Ascending aorta (tissue), 2 donors: ENCODE measurements around the gene ASPSCR1. TPM values are rescaled to one million over a fixed set of nuclear protein-coding genes. Genes with fewer than 3 reads are reported as not detected.

Source experiments
- DNase-seq, 2 donors: peaks; one replicate each; pipeline ENCODE4 v3.0.0-alpha.2; 2019; ENCODE audit warnings: low spot score in 2 of 2
- H3K27ac ChIP-seq, 2 donors: fragments of 200-600 bp; sonication (generic); one replicate each; pipeline ENCODE4 v1.5.1; 2016 to 2017; ENCODE audit warnings: mild to moderate bottlenecking in 1 of 2
- H3K27me3 ChIP-seq: fragments of 200-600 bp; sonication (generic); one replicate; pipeline ENCODE4 v1.5.1; 2017
- H3K36me3 ChIP-seq, 2 donors: fragments of 200-600 bp; sonication (generic); one replicate each; pipeline ENCODE4 v1.5.1; 2016
- H3K4me1 ChIP-seq, 2 donors: fragments of 200-600 bp; sonication (generic); one replicate each; pipeline ENCODE4 v1.5.1; 2016 to 2017; ENCODE audit warnings: mild to moderate bottlenecking in 1 of 2
- H3K4me3 ChIP-seq, 2 donors: fragments of 200-600 bp; sonication (generic); one replicate each; pipeline ENCODE4 v1.5.1; 2016 to 2017; ENCODE audit warnings: mild to moderate bottlenecking in 1 of 2
- H3K9me3 ChIP-seq, 2 donors: fragments of 200-600 bp; sonication (generic); one replicate each; pipeline ENCODE4 v1.5.1; 2016
- CTCF ChIP-seq, 3 experiments: fragments of 200-600 bp in 2 of 3; fragments of 450-650 bp in 1 of 3; sonication (generic) in 2 of 3; IDR thresholded peaks; one replicate each; pipeline ENCODE4 v1.5.1; 2016 to 2019; ENCODE audit warnings: antibody characterized with exemption in 3 of 3, mild to moderate bottlenecking in 1 of 3, moderate library complexity in 1 of 3
- intact Hi-C: fragments of 100-400 bp; cut with DNase I; formaldehyde crosslinking; loops from one replicate; pipeline ENCODE4 v1.15.1; 2023
- total RNA-seq: library from RNA; depleted of rRNA; stranded (reverse); fragments of >200 nt; gene quantifications from one replicate; pipeline ENCODE4 v1.1.0, GENCODE V29; 2016

ASPSCR1 gene
- total RNA-seq, 1 donor from 2014 or later: 45.1 TPM

GRCh38 chr17:82050761-82051641, 73.6 kb downstream of the ASPSCR1 start:
- H3K4me3 ChIP-seq: peak overlapping the region; percentile 83 to 94

GRCh38 chr17:82051776-82052637, 74.6 kb downstream of the ASPSCR1 start, which contains the start of the genes GPS1 and RFNG:
Gene GPS1, plus strand, starts transcription at chr17:82051898. Its CDS starts 34 bp downstream, at chr17:82051932.
Gene RFNG, minus strand, starts transcription at chr17:82051811. Its CDS starts 45 bp downstream, at chr17:82051766.
- intact Hi-C loops: loop anchor here (2.0 kb wide), 2 partner anchors 13 to 29 kb away; partner anchors contain the start of genes CENPX, DUS1L and LRRC45
- DNase-seq: peak in 1 of 2 donors; percentile 80
- H3K36me3 ChIP-seq: peaks cover 47 to 63% of the 10 kb centered on the region in 2 donors
- peaks cover 18 to 19% of the 10 kb centered on the region in 2 donors for H3K4me1 ChIP-seq
- TF ChIP-seq CTCF (IDR thresholded peaks at IDR 0.05): no peak
- peak within 1 kb of the TSS; percentile 83 to 94 for H3K4me3 ChIP-seq
- peak within 1 kb of the TSS; percentile 11 to 14 for H3K27ac ChIP-seq
- H3K27me3 ChIP-seq: no peaks in the 10 kb centered on the region
- H3K9me3 ChIP-seq: no peaks in the 10 kb centered on the region

More at GRCh38 chr17:82050761-82051641, 73.6 kb downstream of the ASPSCR1 start:
- Histone ChIP-seq H3K36me3 (peaks cover 38 to 55% of the 10 kb centered on the region in 2 donors), H3K9me3 (no peaks in the 10 kb centered on the region), H3K4me1 (peaks cover 18 to 19% of the 10 kb centered on the region in 2 donors), H3K27ac (peak overlapping the region; percentile 11 to 14), H3K27me3 (no peaks in the 10 kb centered on the region)
- DNase-seq: no peak
- TF ChIP-seq CTCF (IDR thresholded peaks at IDR 0.05): no peak
- intact Hi-C loops: loop anchor here (2.0 kb wide), 2 partner anchors 14 to 28 kb away; partner anchors contain the start of genes CENPX, DUS1L and LRRC45

GRCh38 chr17:82052638-82053059, 75.2 kb downstream of the ASPSCR1 start:
- H3K4me1 ChIP-seq: peaks cover 18 to 19% of the 10 kb centered on the region in 2 donors
- DNase-seq: no peak
- no peak overlapping the region for H3K27ac ChIP-seq

GRCh38 chr17:82053130-82053529, 75.7 kb downstream of the ASPSCR1 start:
- Histone ChIP-seq H3K36me3 (peaks cover 53 to 64% of the 10 kb centered on the region in 2 donors), H3K4me3 (peak overlapping the region; percentile 83 to 94), H3K27me3 (no peaks in the 10 kb centered on the region), H3K27ac (no peak overlapping the region), H3K9me3 (no peaks in the 10 kb centered on the region), H3K4me1 (peaks cover 18 to 19% of the 10 kb centered on the region in 2 donors)
- DNase-seq: no peak
- TF ChIP-seq CTCF (IDR thresholded peaks at IDR 0.05): no peak
- intact Hi-C loops: no loop called here

More at GRCh38 chr17:82052638-82053059, 75.2 kb downstream of the ASPSCR1 start:
- peaks cover 53 to 64% of the 10 kb centered on the region in 2 donors for H3K36me3 ChIP-seq
- no peak for TF ChIP-seq CTCF (IDR thresholded peaks at IDR 0.05)
- intact Hi-C loops: no loop called here
- no peaks in the 10 kb centered on the region for H3K9me3 ChIP-seq
- H3K4me3 ChIP-seq: peak overlapping the region; percentile 83 to 94
- no peaks in the 10 kb centered on the region for H3K27me3 ChIP-seq
